Testis (tissue), 3 donors: ENCODE data around the gene HEATR5A. TPM values are rescaled to one million over a fixed set of nuclear protein-coding genes. Genes with fewer than 3 reads are reported as not detected.
"Not testable (repeated sequence)": the region's sequence is repeated elsewhere in the genome, so short reads cannot be mapped to it uniquely, and the experiment has no call there.

ENCODE experiments used
- DNase-seq: peaks from one replicate; pipeline ENCODE4 v3.0.0-alpha.2; 2019
- H3K27ac ChIP-seq, 2 donors: fragments of 200-600 bp; sonication (generic); one replicate each; pipeline ENCODE4 v1.5.1; 2019
- H3K27me3 ChIP-seq: fragments of 200-600 bp; sonication (generic); one replicate; pipeline ENCODE4 v1.5.1; 2019
- H3K36me3 ChIP-seq: fragments of 200-600 bp; sonication (generic); one replicate; pipeline ENCODE4 v1.5.1; 2017; ENCODE audit warnings: low read depth; ENCODE audit errors: missing control alignments
- H3K4me1 ChIP-seq: fragments of 200-600 bp; sonication (generic); one replicate; pipeline ENCODE4 v1.5.1; 2019
- H3K4me3 ChIP-seq, 2 donors: fragments of 200-600 bp; sonication (generic); one replicate each; pipeline ENCODE4 v1.5.1; 2017 to 2019
- H3K9me3 ChIP-seq: fragments of 200-600 bp; sonication (generic); one replicate; pipeline ENCODE4 v1.5.1; 2017
- CTCF ChIP-seq, 3 experiments: fragments of 450-650 bp in 2 of 3; fragments of 200-600 bp in 1 of 3; sonication (generic) in 1 of 3; IDR thresholded peaks; one replicate each; pipeline ENCODE4 v1.5.1; 2016 to 2019; ENCODE audit warnings: antibody characterized with exemption in 3 of 3, mild to moderate bottlenecking in 2 of 3, moderate library complexity in 1 of 3
- POLR2A ChIP-seq: fragments of 450-650 bp; IDR thresholded peaks from one replicate; pipeline ENCODE4 v1.6.1; 2017; ENCODE audit warnings: antibody characterized with exemption, mild to moderate bottlenecking, moderate library complexity
- WGBS, 2 donors: methylation state at CpG; one replicate each; pipeline ENCODE4 v1.1.5; 2018; 5-methylcytosine and 5-hydroxymethylcytosine counted together
- intact Hi-C: fragments of 100-400 bp; cut with DNase I; formaldehyde crosslinking; loops from one replicate; pipeline ENCODE4 v1.15.1; 2023; ENCODE audit warnings: low total_unique reads
- polyA plus RNA-seq: library from polyadenylated mRNA; stranded (reverse); fragments of 350-450 nt; fragmentation: Illumina TruSeq; extraction: RNeasy Lipid Tissue Mini Kit (QIAGEN cat#74804); gene quantifications from one replicate; pipeline ENCODE4 v1.2.3, GENCODE V29; 2014; ENCODE audit warnings: low read depth, low replicate concordance; ENCODE audit not compliant: insufficient read depth
- total RNA-seq, 2 donors: library from RNA; depleted of rRNA; stranded (reverse); fragments of >200 nt; gene quantifications; one replicate each; pipeline ENCODE4 v1.2.3, GENCODE V29; 2016

HEATR5A gene
- total and polyA plus RNA-seq, 3 donors from 2014 or later = 19.6 to 39.8 (median 33.0) TPM

- peak overlapping the region in 1 of 2 donors; percentile 1 for H3K27ac ChIP-seq
Measured at GRCh38 chr14:31261523-31261858, 158.9 kb downstream of the HEATR5A start.

GRCh38 chr14:31259040-31259435, 161.3 kb downstream of the HEATR5A start:
- H3K36me3 ChIP-seq, H3K27me3 ChIP-seq, H3K27ac ChIP-seq, H3K9me3 ChIP-seq, H3K4me3 ChIP-seq, DNase-seq, intact Hi-C loops, H3K4me1 ChIP-seq: not testable (repeated sequence)
- WGBS, 2 donors = 93 to 94% methylated on average over 4 of the region's 4 CpGs

More at GRCh38 chr14:31261523-31261858, 158.9 kb downstream of the HEATR5A start:
- DNase-seq = no peak
- no peaks in the 10 kb centered on the region for H3K36me3 ChIP-seq
- H3K4me3 ChIP-seq = no peak overlapping the region
- peaks cover 6% of the 10 kb centered on the region for H3K4me1 ChIP-seq
- TF ChIP-seq POLR2A = no peak
- TF ChIP-seq CTCF (IDR thresholded peaks at IDR 0.05) = no peak
- 91 to 100% methylated on average over 3 of the region's 3 CpGs for WGBS, 2 donors
- no peaks in the 10 kb centered on the region for H3K9me3 ChIP-seq
- no peaks in the 10 kb centered on the region for H3K27me3 ChIP-seq
- intact Hi-C loops = no loop called here

- 96 to 97% methylated on average over 3 of the region's 3 CpGs for WGBS, 2 donors
- no peak for DNase-seq
- intact Hi-C loops = no loop called here
Measured at GRCh38 chr14:31258427-31259039, 161.8 kb downstream of the HEATR5A start.

GRCh38 chr14:31257554-31258426, 162.6 kb downstream of the HEATR5A start:
- H3K27me3 ChIP-seq, H3K36me3 ChIP-seq, DNase-seq, H3K4me3 ChIP-seq, H3K9me3 ChIP-seq, H3K4me1 ChIP-seq, intact Hi-C loops, H3K27ac ChIP-seq: not testable (repeated sequence)
- WGBS, 2 donors = 88 to 89% methylated on average over 17 of the region's 17 CpGs

More at GRCh38 chr14:31258427-31259039, 161.8 kb downstream of the HEATR5A start:
- H3K4me1 ChIP-seq = peaks cover 6% of the 10 kb centered on the region
- no peaks in the 10 kb centered on the region for H3K27me3 ChIP-seq
- H3K9me3 ChIP-seq = no peaks in the 10 kb centered on the region
- no peak overlapping the region for H3K27ac ChIP-seq
- TF ChIP-seq POLR2A = no peak
- TF ChIP-seq CTCF (IDR thresholded peaks at IDR 0.05) = no peak
- no peaks in the 10 kb centered on the region for H3K36me3 ChIP-seq
- no peak overlapping the region for H3K4me3 ChIP-seq

- H3K4me3 ChIP-seq = no peak overlapping the region
- TF ChIP-seq POLR2A = no peak
- TF ChIP-seq CTCF (IDR thresholded peaks at IDR 0.05) = no peak
- no peak for DNase-seq
- no peak overlapping the region for H3K27ac ChIP-seq
- H3K4me1 ChIP-seq = peaks cover 4% of the 10 kb centered on the region
- WGBS, 2 donors = 89 to 96% methylated on average over 1 of the region's 1 CpG
- intact Hi-C loops = no loop called here
- H3K36me3 ChIP-seq = no peaks in the 10 kb centered on the region
- no peaks in the 10 kb centered on the region for H3K27me3 ChIP-seq
- H3K9me3 ChIP-seq = no peaks in the 10 kb centered on the region
Measured at GRCh38 chr14:31257244-31257553, 163.2 kb downstream of the HEATR5A start.
